B cell (primary cell): ENCODE results near the gene SELENOF. TPM values are rescaled to one million over a fixed set of nuclear protein-coding genes. Genes with fewer than 3 reads are reported as not detected.

Experiments
- ATAC-seq: fragments of 200-7000 bp; cut with Tn5 transposase; one replicate; pipeline ENCODE4 v1.10.0; 2021; ENCODE audit warnings: low read depth, mild to moderate bottlenecking, moderate number of reproducible peaks, moderate library complexity
- CTCF ChIA-PET: fragments of 350-600 bp; sonication (Branson Sonifier 250); formaldehyde crosslinking; loops from one replicate; lab custom pipeline; 2021; ENCODE audit warnings: antibody characterized with exemption, inconsistent platforms; lab: Charles Lee
- POLR2A ChIA-PET: fragments of 350-600 bp; sonication (Branson Sonifier 250); formaldehyde crosslinking; loops from one replicate; lab custom pipeline; 2021; ENCODE audit warnings: antibody characterized with exemption; lab: Charles Lee
- DNase-seq: peaks from one replicate; pipeline ENCODE4 v3.0.0; 2013
- H2AFZ ChIP-seq: 2 replicates; pipeline ENCODE4 v1.6.1; 2012; ENCODE audit warnings: mild to moderate bottlenecking, low read depth, low read length; ENCODE audit not compliant: insufficient read depth, poor library complexity, severe bottlenecking
- H3K27ac ChIP-seq, 2 donors: 1 replicate in 1 of 2; 2 replicates in 1 of 2; pipeline ENCODE4 v1.5.1; 2012 to 2013; ENCODE audit warnings: low read length in 2 of 2, mild to moderate bottlenecking in 2 of 2, moderate library complexity in 1 of 2
- H3K27me3 ChIP-seq, 4 experiments: fragments of 200-600 bp in 1 of 4; sonication (generic) in 1 of 4; replicated peaks in 1 of 4; 1 replicate in 2 of 4; 2 replicates in 2 of 4; pipeline versions ENCODE4 v1.6.1 to v1.7.0; 2013 to 2016; ENCODE audit warnings: low read length in 3 of 4, mild to moderate bottlenecking in 2 of 4, mixed read lengths in 1 of 4, moderate library complexity in 1 of 4; ENCODE audit not compliant: insufficient read depth in 4 of 4, control insufficient read depth in 3 of 4; ENCODE audit errors: control extremely low read depth in 1 of 4
- H3K36me3 ChIP-seq, 2 experiments: replicated peaks in 1 of 2; 1 replicate in 1 of 2; 2 replicates in 1 of 2; pipeline versions ENCODE4 v1.6.1 to v1.7.1; 2013; ENCODE audit warnings: low read length in 1 of 2; ENCODE audit not compliant: insufficient read depth in 2 of 2, control insufficient read depth in 1 of 2; ENCODE audit errors: control extremely low read depth in 1 of 2, extremely low read depth in 1 of 2
- H3K4me1 ChIP-seq, 2 donors: fragments of 200-600 bp in 1 of 2; sonication (generic) in 1 of 2; 1 replicate in 1 of 2; 2 replicates in 1 of 2; pipeline versions ENCODE4 v1.5.1 to v1.6.1; 2013 to 2017; ENCODE audit warnings: low read length in 2 of 2; ENCODE audit not compliant: control insufficient read depth in 2 of 2, insufficient read depth in 2 of 2
- H3K4me2 ChIP-seq: replicated peaks from 2 replicates; pipeline ENCODE3; 2012; ENCODE audit warnings: mild to moderate bottlenecking, low read depth, low read length; ENCODE audit not compliant: poor library complexity, severe bottlenecking
- H3K4me3 ChIP-seq, 5 experiments: fragments of 200-600 bp in 1 of 5; sonication (generic) in 1 of 5; 1 replicate in 3 of 5; 2 replicates in 2 of 5; pipeline versions ENCODE4 v1.5.1 to v1.7.0; 2011 to 2016; ENCODE audit warnings: low read length in 4 of 5, mild to moderate bottlenecking in 4 of 5, low read depth in 2 of 5, control low read depth in 1 of 5, moderate library complexity in 1 of 5; ENCODE audit not compliant: insufficient read depth in 1 of 5; ENCODE audit errors: control extremely low read depth in 1 of 5, extremely low read depth in 1 of 5
- H3K79me2 ChIP-seq: fragments of 200-600 bp; sonication (generic); one replicate; pipeline ENCODE4 v1.6.0; 2016; ENCODE audit warnings: low read length; ENCODE audit not compliant: control insufficient read depth, insufficient read depth
- H3K9ac ChIP-seq: fragments of 200-600 bp; sonication (generic); 2 replicates; pipeline ENCODE4 v1.6.1; 2017; ENCODE audit warnings: mild to moderate bottlenecking, low read length, moderate library complexity
- H3K9me3 ChIP-seq, 3 donors: one replicate each; pipeline versions ENCODE4 v1.6.1 to v1.7.1; 2013; ENCODE audit warnings: low read length in 2 of 3; ENCODE audit not compliant: control insufficient read depth in 2 of 3, insufficient read depth in 1 of 3; ENCODE audit errors: control extremely low read depth in 1 of 3
- H4K20me1 ChIP-seq: 2 replicates; pipeline ENCODE4 v1.6.0; 2012; ENCODE audit warnings: mild to moderate bottlenecking, low read length; ENCODE audit not compliant: insufficient read depth, control insufficient read depth, poor library complexity, severe bottlenecking
- H3K27ac Mint-ChIP-seq: one replicate; pipeline ENCODE4 v1.8.0; 2021; ENCODE audit warnings: mixed read lengths
- H3K27me3 Mint-ChIP-seq: one replicate; pipeline ENCODE4 v1.8.0; 2021; ENCODE audit warnings: mixed read lengths
- H3K4me1 Mint-ChIP-seq: one replicate; pipeline ENCODE4 v1.8.0; 2021; ENCODE audit warnings: mixed read lengths
- H3K4me3 Mint-ChIP-seq: one replicate; pipeline ENCODE4 v1.8.0; 2021; ENCODE audit warnings: mixed read lengths
- H3K9me3 Mint-ChIP-seq: one replicate; pipeline ENCODE4 v1.8.0; 2022; ENCODE audit warnings: mixed read lengths; ENCODE audit not compliant: insufficient read depth
- EZH2 ChIP-seq: IDR thresholded peaks from 2 replicates; pipeline ENCODE4 v1.6.1; 2012; ENCODE audit warnings: borderline replicate concordance, low read depth, mild to moderate bottlenecking, moderate library complexity, low read length; ENCODE audit not compliant: insufficient read depth, poor library complexity, severe bottlenecking
- WGBS: methylation state at CpG from one replicate; pipeline ENCODE4 v1.1.5; 2013; ENCODE audit warnings: missing lambda C conversion rate; ENCODE audit not compliant: insufficient coverage; 5-methylcytosine and 5-hydroxymethylcytosine counted together
- intact Hi-C: fragments of 100-400 bp; cut with micrococcal nuclease; formaldehyde crosslinking; loops from one replicate; pipeline ENCODE4 v1.10.0; 2022
- polyA plus RNA-seq: library from polyadenylated mRNA; depleted of rRNA; stranded (reverse); fragments of >200 nt; gene quantifications from 2 replicates; pipeline ENCODE4 v1.2.3, GENCODE V29; 2012
- total RNA-seq, 2 donors: library from RNA; stranded (reverse); fragments of 120-200 nt in 1 of 2; gene quantifications; 1 replicate in 1 of 2; 2 replicates in 1 of 2; pipeline versions ENCODE4 v1.2.3 to v1.2.4, GENCODE V29; 2013 to 2022
- TF ChIP-seq, protein P1 (sequence below): fragments of 200-600 bp; IDR thresholded peaks from one replicate; pipeline ENCODE4 v1.8.0; 2022; ENCODE audit warnings: antibody characterized with exemption, mild to moderate bottlenecking

SELENOF gene
- total and polyA plus RNA-seq, 2 donors (not counting 1 experiment from before 2014, with no cell fraction given): 113 to 185 TPM

DNA sequence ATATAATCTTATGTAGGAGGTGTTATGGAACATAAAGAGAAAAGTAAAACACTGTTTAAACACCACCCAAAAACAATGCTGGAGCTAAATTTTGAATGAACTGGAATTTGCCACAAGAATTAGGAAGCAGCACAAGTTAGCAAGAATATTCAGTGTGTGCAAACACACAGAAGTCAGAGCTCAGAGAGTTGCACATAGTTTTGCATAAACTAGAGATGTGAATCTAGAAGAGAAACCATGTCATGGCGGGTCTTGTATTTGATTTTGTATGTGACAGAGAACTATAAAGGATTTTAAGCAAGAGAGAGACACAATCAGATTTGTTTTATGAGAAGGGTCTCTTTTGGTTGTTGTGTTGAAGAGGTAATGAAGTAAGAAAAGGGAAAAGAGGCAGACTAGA is 38.2 kb downstream of the SELENOF start:
- DNase-seq (no peak), ATAC-seq (no peak)
- CTCF ChIA-PET: no interaction called here
- H2AFZ ChIP-seq: no peak overlapping the region
- H3K9ac ChIP-seq: no peak overlapping the region
- TF ChIP-seq, protein P1, sequence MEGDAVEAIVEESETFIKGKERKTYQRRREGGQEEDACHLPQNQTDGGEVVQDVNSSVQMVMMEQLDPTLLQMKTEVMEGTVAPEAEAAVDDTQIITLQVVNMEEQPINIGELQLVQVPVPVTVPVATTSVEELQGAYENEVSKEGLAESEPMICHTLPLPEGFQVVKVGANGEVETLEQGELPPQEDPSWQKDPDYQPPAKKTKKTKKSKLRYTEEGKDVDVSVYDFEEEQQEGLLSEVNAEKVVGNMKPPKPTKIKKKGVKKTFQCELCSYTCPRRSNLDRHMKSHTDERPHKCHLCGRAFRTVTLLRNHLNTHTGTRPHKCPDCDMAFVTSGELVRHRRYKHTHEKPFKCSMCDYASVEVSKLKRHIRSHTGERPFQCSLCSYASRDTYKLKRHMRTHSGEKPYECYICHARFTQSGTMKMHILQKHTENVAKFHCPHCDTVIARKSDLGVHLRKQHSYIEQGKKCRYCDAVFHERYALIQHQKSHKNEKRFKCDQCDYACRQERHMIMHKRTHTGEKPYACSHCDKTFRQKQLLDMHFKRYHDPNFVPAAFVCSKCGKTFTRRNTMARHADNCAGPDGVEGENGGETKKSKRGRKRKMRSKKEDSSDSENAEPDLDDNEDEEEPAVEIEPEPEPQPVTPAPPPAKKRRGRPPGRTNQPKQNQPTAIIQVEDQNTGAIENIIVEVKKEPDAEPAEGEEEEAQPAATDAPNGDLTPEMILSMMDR: no peak
- TF ChIP-seq EZH2: no peak
- Mint-ChIP-seq H3K4me1 (peaks cover 12% of the 10 kb centered on the region), H3K27ac (peak overlapping the region; percentile 3), H3K27me3 (no peaks in the 10 kb centered on the region), H3K4me3 (no peak overlapping the region), H3K9me3 (no peaks in the 10 kb centered on the region)
- peaks cover 5% of the 10 kb centered on the region for H4K20me1 ChIP-seq
- H3K27me3 ChIP-seq: no peaks in the 10 kb centered on the region
- WGBS: 100% methylated on average over 1 of the region's 1 CpG
- intact Hi-C loops: no loop called here
- H3K4me3 ChIP-seq: no peak overlapping the region
- H3K36me3 ChIP-seq: peaks cover 9 to 25% of the 10 kb centered on the region in 2 experiments
- no peak overlapping the region for H3K4me2 ChIP-seq
- H3K79me2 ChIP-seq: peaks cover 33% of the 10 kb centered on the region
- H3K9me3 ChIP-seq: peaks cover 0 to under 1% (median 0%) of the 10 kb centered on the region in 3 donors
- POLR2A ChIA-PET: no interaction called here
- H3K27ac ChIP-seq: peak overlapping the region in 1 of 2 donors; percentile 10
- H3K4me1 ChIP-seq: no peaks in the 10 kb centered on the region

DNA sequence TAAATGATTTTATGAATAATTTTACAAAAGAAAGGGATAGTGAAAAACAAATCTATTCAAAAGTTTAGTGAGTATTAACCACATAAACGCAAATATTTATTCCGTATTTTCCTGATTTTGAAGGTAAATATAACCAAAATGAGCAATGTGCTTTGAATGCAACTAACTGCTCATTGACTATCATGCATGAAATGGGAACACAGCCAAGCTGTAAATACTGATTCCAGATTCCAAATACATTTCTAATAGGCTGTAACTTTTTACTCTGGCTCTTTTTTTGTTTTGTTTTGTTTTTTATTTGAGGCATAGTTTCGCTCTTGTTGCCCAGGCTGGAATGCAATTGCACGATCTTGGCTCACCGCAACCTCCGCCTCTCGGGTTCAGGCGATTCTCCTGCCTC is 41.8 kb downstream of the SELENOF start:
- no peak overlapping the region for H3K9ac ChIP-seq
- peaks cover 5% of the 10 kb centered on the region for H4K20me1 ChIP-seq
- H3K27me3 ChIP-seq: no peaks in the 10 kb centered on the region
- ChIA-PET CTCF (interaction anchor here (1.8 kb wide), 1 partner anchor 11 kb away, joined by 5 read pairs; no protein-coding TSS in a partner anchor), POLR2A (interaction anchor here (0.6 kb wide), 1 partner anchor 16 kb away, joined by 6 read pairs; no protein-coding TSS in a partner anchor)
- 97% methylated on average over 6 of the region's 8 CpGs for WGBS
- H3K79me2 ChIP-seq: peaks cover 35% of the 10 kb centered on the region
- peaks cover 0 to 3% (median 0%) of the 10 kb centered on the region in 3 donors for H3K9me3 ChIP-seq
- Mint-ChIP-seq H3K9me3 (no peaks in the 10 kb centered on the region), H3K27me3 (no peaks in the 10 kb centered on the region), H3K4me1 (peaks cover 29% of the 10 kb centered on the region), H3K4me3 (no peak overlapping the region), H3K27ac (no peak overlapping the region)
- no peak for DNase-seq
- no peak for TF ChIP-seq EZH2
- TF ChIP-seq, protein P1: no peak
- intact Hi-C loops: no loop called here
- no peak for ATAC-seq
- H3K4me3 ChIP-seq: no peak overlapping the region
- no peak overlapping the region for H2AFZ ChIP-seq
- H3K27ac ChIP-seq: no peak overlapping the region
- peaks cover 4 to 9% of the 10 kb centered on the region in 2 donors for H3K4me1 ChIP-seq
- peaks cover 5 to 12% of the 10 kb centered on the region in 2 experiments for H3K36me3 ChIP-seq
- H3K4me2 ChIP-seq: no peak overlapping the region
